ENCODE results near the gene ZIC4.

Gene ZIC4

GRCh38 chr3:147395899-147396711, 10.2 kb downstream of the ZIC4 start:
- Histone ChIP-seq H3K9me3 (ENCODE audit: control insufficient read depth, low read length) (no peaks in the 10 kb centered on the region), H3K4me1 (ENCODE audit: control insufficient read depth, insufficient read depth, low read length, poor library complexity, severe bottlenecking) (peaks cover 13% of the 10 kb centered on the region), H3K27ac (ENCODE audit: low read depth, low read length, severe bottlenecking) (peak overlapping the region; percentile 2), H3K4me3 (ENCODE audit: extremely low read depth, insufficient read depth, low read length, poor library complexity, severe bottlenecking) (peak overlapping the region; percentile 2), H3K36me3 (ENCODE audit: control insufficient read depth, insufficient read depth, low read length) (no peaks in the 10 kb centered on the region)
- WGBS, 2 experiments (ENCODE audit: insufficient coverage in 2 of 2), result 1 to 3% methylated on average over 51 to 65 of the region's 65 CpGs

- Histone ChIP-seq H3K9me3 (ENCODE audit: control insufficient read depth, low read length) (no peaks in the 10 kb centered on the region), H3K4me3 (ENCODE audit: extremely low read depth, insufficient read depth, low read length, poor library complexity, severe bottlenecking) (no peak overlapping the region), H3K36me3 (ENCODE audit: control insufficient read depth, insufficient read depth, low read length) (no peaks in the 10 kb centered on the region), H3K27ac (ENCODE audit: low read depth, low read length, severe bottlenecking) (no peak overlapping the region), H3K4me1 (ENCODE audit: control insufficient read depth, insufficient read depth, low read length, poor library complexity, severe bottlenecking) (peaks cover 13% of the 10 kb centered on the region)
- 17% methylated on average over 1 of the region's 5 CpGs; no CpG with 5 or more reads in 1 of the 2 experiments for WGBS, 2 experiments (ENCODE audit: insufficient coverage in 2 of 2)
Observed at GRCh38 chr3:147394884-147395225, 11.5 kb downstream of the ZIC4 start.

DNA sequence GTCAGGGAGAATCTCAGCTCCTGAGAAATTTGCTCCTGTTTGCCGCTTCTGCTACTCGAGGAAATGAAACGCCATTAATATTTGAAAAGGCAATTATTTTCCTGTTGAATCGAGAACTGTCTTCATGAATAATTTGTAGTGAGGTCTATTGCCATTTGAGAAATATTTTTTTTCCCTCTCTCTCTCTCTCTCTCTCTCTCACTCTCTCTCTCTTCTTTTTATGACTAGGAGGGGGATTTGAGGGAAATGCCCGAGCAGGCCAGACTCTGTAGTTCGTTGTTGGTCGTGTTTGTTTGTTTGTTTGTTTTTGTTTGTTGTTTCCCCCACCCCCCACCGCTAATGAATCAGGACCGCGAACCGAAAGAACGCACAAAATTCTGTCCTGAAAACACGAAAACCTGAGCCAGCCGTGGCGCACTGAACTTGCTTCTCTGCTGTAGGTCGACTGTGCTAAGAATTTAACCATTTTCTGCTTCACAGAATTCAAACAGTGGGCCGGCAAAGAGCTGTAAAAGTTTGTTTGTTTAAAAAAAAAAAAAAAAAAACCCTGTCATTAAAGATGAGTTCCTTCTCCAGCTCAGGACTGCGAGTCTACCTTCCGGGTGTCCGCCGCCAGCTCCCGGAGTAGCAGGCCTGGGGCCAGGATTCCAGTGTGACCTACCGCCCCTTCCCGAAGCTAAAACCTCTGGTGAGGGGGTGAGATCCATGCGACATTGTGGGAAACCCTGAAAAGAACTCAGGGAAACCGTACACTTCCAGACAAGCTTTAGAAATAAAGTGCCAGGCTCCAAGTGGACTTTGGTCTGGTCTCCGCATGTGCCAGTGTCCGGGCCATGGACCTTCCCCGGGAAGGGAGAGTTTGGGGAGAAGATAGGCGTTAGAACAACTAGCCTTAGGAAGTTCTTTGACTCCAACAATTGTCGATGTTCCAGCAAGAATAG, 12.1 kb downstream of the ZIC4 start:
- no peak overlapping the region for H3K27ac ChIP-seq (ENCODE audit: low read depth, low read length, severe bottlenecking)
- H3K36me3 ChIP-seq (ENCODE audit: control insufficient read depth, insufficient read depth, low read length), result no peaks in the 10 kb centered on the region
- H3K4me1 ChIP-seq (ENCODE audit: control insufficient read depth, insufficient read depth, low read length, poor library complexity, severe bottlenecking), result peaks cover 13% of the 10 kb centered on the region
- H3K9me3 ChIP-seq (ENCODE audit: control insufficient read depth, low read length), result no peaks in the 10 kb centered on the region
- H3K4me3 ChIP-seq (ENCODE audit: extremely low read depth, insufficient read depth, low read length, poor library complexity, severe bottlenecking), result peak overlapping the region; percentile 43
- WGBS, 2 experiments (ENCODE audit: insufficient coverage in 2 of 2), result 2 to 3% methylated on average over 19 to 20 of the region's 31 CpGs

DNA sequence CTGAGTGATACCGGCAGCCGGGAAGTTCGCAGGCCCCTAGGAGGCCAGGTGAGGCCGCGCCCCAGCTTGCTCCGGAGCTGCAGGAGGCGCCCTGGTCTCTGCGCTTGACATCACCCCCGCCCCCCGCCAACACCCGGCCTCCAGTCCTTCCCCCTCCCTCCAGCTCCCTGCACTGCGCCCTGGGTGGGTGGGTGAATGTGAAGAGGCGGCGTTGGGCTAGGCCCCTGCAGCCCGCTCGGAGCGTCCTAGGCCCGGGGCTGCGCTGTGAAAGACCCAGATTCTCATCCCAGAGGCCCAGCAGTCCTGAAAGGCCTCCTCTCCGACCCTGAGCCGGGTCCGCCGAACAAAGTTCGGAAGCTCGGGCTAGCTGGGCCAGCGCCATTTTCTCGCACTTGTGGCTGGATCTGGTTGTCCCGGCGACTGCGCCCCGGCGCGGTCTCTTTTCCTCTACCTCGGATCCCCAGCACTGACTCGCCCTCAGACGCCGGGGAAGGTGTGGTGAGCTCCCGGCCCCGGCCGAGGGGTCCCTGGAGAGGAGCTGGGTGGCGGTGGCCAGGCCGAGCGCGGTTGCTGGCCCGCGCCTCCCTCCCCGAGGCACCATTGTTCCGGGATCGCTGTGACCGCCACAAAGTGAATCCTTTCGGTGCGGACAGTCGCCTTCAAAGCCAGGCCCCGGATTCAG, 12.9 kb downstream of the ZIC4 start:
- no peaks in the 10 kb centered on the region for H3K36me3 ChIP-seq (ENCODE audit: control insufficient read depth, insufficient read depth, low read length)
- peaks cover 13% of the 10 kb centered on the region for H3K4me1 ChIP-seq (ENCODE audit: control insufficient read depth, insufficient read depth, low read length, poor library complexity, severe bottlenecking)
- H3K27ac ChIP-seq (ENCODE audit: low read depth, low read length, severe bottlenecking), result no peak overlapping the region
- no peaks in the 10 kb centered on the region for H3K9me3 ChIP-seq (ENCODE audit: control insufficient read depth, low read length)
- WGBS, 2 experiments (ENCODE audit: insufficient coverage in 2 of 2), result 0 to 2% methylated on average over 35 to 36 of the region's 54 CpGs
- peak overlapping the region; percentile 43 for H3K4me3 ChIP-seq (ENCODE audit: extremely low read depth, insufficient read depth, low read length, poor library complexity, severe bottlenecking)

DNA sequence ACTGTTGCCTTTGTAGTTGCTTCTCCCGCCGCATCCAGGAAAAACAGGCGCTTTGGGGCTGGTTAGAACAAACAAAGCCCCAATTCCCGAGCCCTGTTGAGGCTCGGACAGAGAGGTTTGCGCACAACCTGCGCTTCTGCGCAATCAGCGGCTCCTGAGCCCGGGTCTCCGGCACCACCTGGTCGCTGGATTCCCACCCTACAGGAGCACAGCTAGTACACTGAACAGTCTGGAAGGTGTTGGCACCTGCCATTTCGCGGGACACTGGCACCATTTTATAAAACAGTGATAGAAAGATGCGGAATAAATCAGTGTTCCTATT, 13.8 kb downstream of the ZIC4 start:
- H3K27ac ChIP-seq (ENCODE audit: low read depth, low read length, severe bottlenecking), result peak overlapping the region; percentile 16
- WGBS, 2 experiments (ENCODE audit: insufficient coverage in 2 of 2), result 0% methylated on average over 10 to 12 of the region's 15 CpGs
- H3K4me3 ChIP-seq (ENCODE audit: extremely low read depth, insufficient read depth, low read length, poor library complexity, severe bottlenecking), result peak overlapping the region; percentile 43
- H3K9me3 ChIP-seq (ENCODE audit: control insufficient read depth, low read length), result no peaks in the 10 kb centered on the region
- H3K36me3 ChIP-seq (ENCODE audit: control insufficient read depth, insufficient read depth, low read length), result no peaks in the 10 kb centered on the region
- peaks cover 13% of the 10 kb centered on the region for H3K4me1 ChIP-seq (ENCODE audit: control insufficient read depth, insufficient read depth, low read length, poor library complexity, severe bottlenecking)

DNA sequence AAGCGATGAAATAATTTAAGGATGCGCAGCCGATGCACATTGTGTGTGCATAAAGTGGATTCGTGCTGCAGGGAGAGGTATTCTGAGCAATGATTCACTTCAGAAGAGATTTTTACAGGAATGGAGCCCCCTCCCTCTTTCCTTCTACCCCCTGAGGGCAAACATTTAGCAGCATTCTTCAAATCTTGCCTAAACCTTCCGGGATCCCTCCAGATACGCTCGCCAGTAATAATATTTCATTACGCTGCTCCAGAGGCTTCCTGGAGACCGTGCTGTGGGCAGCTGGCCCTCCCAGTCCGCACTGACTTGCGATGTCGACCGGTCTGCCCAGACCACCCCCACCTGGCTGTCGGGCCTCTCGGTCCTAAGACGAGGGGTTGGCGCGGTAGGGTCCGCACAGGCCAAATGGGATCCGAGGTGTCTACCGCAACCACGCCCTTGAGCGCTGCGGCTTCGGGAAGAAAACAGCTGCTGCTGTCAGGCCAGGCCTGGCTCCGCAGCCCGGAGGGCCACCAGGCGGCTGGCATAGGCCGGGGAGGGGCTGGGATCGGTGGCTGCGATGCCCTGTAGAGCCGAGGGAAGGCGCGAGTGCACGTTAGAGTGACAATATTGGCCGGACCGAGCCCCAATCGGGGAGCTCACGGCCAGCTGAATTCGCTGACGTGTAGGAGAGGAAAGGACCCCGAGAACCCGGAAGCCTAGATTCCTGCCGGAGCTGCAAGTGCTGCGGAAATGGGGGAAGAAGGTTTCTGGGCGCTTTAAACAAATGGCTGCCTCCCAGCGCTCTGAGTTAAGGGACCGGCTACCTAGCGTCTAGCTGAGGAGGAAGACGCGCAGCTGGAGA, 14.3 kb downstream of the ZIC4 start:
- H3K9me3 ChIP-seq (ENCODE audit: control insufficient read depth, low read length), result no peaks in the 10 kb centered on the region
- H3K4me3 ChIP-seq (ENCODE audit: extremely low read depth, insufficient read depth, low read length, poor library complexity, severe bottlenecking), result peak overlapping the region; percentile 43
- no peaks in the 10 kb centered on the region for H3K36me3 ChIP-seq (ENCODE audit: control insufficient read depth, insufficient read depth, low read length)
- WGBS, 2 experiments (ENCODE audit: insufficient coverage in 2 of 2), result 1% methylated on average over 40 to 42 of the region's 51 CpGs
- peaks cover 13% of the 10 kb centered on the region for H3K4me1 ChIP-seq (ENCODE audit: control insufficient read depth, insufficient read depth, low read length, poor library complexity, severe bottlenecking)
- peak overlapping the region; percentile 16 for H3K27ac ChIP-seq (ENCODE audit: low read depth, low read length, severe bottlenecking)

DNA sequence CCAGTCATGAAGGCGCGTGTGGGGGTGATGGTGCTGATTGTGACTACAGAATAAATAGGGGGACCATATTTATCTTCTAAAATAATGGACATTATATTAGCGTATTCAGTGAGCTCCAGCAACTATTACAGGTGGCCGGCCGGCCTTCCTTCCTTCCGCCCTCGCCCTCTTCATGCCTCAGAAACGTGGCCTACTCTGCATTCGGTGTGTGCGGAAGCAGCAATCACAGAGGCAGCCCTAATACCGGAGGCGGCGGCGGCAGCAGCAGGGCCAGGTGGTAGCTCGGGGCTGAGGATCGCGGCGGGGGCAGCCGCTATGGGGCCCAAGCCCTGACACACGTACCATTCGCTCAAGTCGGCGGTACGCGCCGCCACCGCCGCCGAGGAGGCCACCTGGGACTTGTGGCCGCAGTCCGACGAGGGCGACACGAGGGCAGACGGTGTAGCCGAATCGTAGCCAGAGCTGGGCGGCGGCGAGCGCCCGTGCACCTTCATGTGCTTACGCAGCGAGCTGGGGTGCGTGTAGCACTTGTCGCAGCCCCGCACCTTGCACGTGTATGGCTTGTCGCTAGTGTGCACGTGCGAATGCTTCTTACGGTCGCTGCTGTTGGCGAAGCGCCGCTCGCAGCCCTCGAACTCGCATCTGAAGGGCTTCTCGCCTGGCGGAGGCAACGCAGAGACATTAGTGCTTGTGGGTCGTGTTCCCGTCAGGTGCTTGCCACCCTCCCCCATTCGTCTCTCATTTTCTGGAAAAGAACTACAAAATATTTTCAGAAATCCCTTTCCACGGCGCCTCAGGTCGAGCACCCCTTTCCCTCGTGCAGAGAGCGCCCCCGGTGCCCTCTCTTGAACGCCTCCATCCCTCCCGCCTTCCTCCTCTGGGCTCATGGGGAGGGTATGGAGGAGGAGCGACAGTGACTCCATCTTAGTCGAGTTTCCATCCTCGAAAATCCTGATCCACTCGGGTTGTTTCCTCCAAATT, 15.5 kb downstream of the ZIC4 start:
- H3K4me3 ChIP-seq (ENCODE audit: extremely low read depth, insufficient read depth, low read length, poor library complexity, severe bottlenecking), result no peak overlapping the region

GRCh38 chr3:147389717-147390116, 16.6 kb downstream of the ZIC4 start:
- H3K4me3 ChIP-seq (ENCODE audit: extremely low read depth, insufficient read depth, low read length, poor library complexity, severe bottlenecking), result no peak overlapping the region
- H3K36me3 ChIP-seq (ENCODE audit: control insufficient read depth, insufficient read depth, low read length), result no peaks in the 10 kb centered on the region
- 0% methylated on average over 2 of the region's 12 CpGs; no CpG with 5 or more reads in 1 of the 2 experiments for WGBS, 2 experiments (ENCODE audit: insufficient coverage in 2 of 2)
- no peaks in the 10 kb centered on the region for H3K9me3 ChIP-seq (ENCODE audit: control insufficient read depth, low read length)
- H3K4me1 ChIP-seq (ENCODE audit: control insufficient read depth, insufficient read depth, low read length, poor library complexity, severe bottlenecking), result peaks cover 8% of the 10 kb centered on the region
- no peak overlapping the region for H3K27ac ChIP-seq (ENCODE audit: low read depth, low read length, severe bottlenecking)

More for the DNA sequence above, 15.5 kb downstream of the ZIC4 start:
- Histone ChIP-seq H3K4me1 (ENCODE audit: control insufficient read depth, insufficient read depth, low read length, poor library complexity, severe bottlenecking) (peaks cover 9% of the 10 kb centered on the region), H3K9me3 (ENCODE audit: control insufficient read depth, low read length) (no peaks in the 10 kb centered on the region), H3K36me3 (ENCODE audit: control insufficient read depth, insufficient read depth, low read length) (no peaks in the 10 kb centered on the region), H3K27ac (ENCODE audit: low read depth, low read length, severe bottlenecking) (no peak overlapping the region)
- WGBS, 2 experiments (ENCODE audit: insufficient coverage in 2 of 2), result 2 to 6% methylated on average over 59 to 65 of the region's 77 CpGs
